Stimulated activated CD4-positive, alpha-beta T cell treated with anti-CD3 and anti-CD28 coated beads, Interleukin-15, amount 100 ng/mL, for 1 hour (primary cell): Measurements from ENCODE around the gene FABP3.
"Not testable (repeated sequence)": the region's sequence is repeated elsewhere in the genome, so short reads cannot be mapped to it uniquely, and the experiment has no call there.

Experiments
- DNase-seq, 2 donors: peaks; one replicate each; pipeline ENCODE4 v3.0.0-alpha.2; 2020; ENCODE audit warnings: low read depth in 1 of 2, low spot score in 1 of 2

Gene FABP3

DNA sequence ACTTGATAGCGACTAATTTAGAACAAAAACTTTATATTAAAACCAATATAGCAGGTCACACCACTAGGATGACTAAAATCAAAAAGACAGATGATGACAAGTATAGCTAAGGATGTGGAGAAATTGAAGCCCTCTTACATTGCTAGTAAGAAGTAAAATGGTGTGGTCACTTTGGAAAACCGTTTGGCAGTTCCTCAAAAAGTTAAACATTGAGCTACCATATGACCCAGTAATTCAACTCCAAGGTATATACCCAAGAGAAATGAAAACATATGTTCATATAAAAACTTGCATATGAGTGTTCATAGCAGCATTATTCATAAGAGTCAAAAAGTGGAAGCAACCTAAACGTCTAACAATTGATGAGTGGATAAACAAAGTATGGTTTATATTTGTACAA lies 27.1 kb upstream of the FABP3 start:
- no peak for DNase-seq

DNA sequence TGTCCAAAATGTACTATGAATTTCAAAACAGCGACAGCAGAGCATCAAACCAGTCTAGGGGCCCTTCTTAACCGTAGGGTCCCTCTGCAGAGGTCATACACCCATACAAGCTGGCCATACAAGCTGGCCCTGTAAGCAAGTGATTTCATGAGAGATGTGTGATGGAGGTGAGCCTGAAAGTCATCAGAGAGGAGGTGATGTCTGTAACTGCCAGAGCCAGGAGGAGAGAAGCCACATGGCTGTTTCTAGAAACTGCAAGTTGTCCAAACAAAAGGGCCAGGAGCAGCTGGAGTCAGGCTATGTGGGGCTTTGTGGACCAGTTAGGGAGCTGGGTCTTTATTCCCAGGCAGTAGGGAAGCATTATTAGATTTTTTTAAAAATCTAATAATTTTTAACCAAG lies 25.4 kb upstream of the FABP3 start:
- no peak for DNase-seq

DNA sequence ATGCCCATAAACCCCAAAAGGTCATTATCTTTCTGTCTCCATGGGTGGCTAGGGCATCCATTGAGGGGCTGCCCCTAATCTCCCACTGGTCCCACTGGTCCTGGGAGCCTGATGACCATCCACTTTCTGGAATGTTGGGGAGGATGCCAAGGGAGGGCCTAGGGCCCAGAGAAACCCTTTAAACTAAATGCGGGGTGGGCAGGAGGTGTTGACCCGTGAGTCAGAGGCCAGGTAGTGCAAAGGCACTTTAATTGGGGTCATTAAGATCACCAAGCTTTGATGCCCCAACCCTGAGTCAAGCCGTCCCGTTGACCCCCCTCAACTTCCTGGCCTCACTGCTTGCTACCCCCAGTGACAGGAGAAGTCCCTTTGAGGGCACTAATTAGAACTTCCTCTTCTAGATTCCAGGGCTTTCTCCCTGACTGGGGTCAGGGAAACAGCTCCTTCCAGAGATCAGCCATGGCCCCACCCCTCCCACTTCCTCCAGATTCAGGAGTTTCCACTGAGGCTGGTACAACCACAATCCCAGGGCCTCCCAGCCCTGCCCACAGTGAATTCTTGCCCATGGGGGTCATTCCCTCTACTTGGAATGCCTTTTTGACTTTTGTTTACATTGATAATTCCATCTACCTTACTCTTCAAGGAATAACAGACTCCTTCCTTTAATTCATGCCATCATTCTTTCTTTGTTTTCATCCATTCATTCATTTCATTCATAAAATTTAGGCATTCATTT lies 24.7 kb upstream of the FABP3 start:
- DNase-seq, result no peak

DNA sequence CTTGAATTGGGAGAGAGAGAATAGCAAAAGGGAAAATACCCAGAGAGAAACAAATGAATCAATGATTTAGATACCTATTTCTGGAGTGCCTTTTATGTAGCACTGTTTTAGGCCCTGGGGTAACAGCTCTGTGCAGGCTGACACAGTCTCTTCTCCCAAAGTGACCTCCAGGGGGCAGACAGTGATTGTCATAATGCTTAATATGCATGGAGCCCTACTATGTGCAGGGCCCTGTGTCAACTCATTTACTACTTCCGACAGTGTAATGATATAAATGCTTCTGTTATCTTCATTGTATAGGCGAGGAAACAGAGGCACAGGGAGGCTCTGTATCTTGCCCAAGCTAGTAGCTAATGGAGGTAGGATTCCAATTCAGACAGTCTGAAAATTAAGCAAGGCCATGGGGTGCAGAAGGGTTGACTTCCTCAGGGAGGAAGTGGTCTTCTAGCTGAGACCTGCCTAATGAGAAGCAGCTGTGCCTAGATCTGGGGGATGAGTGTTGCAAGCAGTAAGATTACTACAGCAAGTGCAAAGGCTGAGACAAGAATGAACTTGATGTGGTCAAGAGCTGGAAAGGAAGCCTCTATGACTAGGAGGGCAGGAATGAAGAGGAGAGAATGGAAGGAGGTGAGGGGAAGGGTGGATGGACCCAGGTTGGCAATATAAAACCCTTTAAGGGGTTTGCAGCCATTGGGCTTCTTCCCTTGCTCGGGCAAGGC lies 23.9 kb upstream of the FABP3 start:
- no peak for DNase-seq

DNA sequence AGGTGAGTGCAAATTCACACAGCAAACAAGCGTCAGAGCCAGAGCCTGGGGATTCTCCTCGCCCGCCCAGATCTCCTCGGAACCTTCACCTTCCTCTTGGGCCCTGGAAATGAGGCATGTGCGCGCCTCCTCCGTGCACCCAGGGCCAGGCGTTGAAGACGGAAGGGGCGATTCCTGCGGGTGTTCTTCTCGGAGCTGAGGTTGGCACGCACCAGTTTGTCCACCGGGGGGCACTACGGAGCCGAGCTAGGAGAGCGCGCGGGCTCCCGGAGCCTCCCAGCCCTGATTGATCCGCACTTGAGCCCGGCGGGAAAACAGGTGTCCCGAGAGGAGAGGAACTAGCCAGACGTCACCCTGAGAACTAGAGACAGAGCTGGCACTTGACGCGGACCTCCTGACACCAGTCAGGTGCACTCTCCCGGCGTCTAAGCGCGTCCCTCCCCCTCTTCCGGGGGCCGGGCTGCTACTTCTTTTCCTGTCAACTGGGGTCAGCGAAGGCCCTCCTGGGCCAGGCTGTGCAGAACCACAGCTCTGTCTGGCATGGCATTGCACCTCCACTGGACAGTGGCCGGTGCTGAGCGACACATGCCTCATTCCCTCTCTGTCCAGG lies 21.8 kb upstream of the FABP3 start:
- peak; percentile 47 to 70 for DNase-seq

DNA sequence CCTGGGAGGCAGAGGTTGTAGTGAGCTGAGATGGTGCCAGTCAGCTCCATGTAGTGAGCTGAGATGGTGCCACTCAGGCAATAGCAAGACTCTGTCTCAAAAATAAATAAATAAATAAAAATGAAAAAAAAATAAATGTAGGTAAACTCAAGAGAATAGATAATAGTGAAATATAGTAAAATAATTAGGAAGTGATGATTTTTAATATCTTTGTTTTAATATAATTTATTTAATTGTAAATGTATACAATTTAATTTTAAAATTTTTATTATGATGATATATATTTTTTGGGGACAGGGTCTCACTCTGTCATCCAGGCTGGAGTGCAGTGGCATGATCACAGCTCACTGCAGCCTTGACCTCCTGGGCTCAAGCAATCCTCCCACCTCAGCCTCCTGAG lies 20.6 kb upstream of the FABP3 start:
- DNase-seq, result no peak

DNA sequence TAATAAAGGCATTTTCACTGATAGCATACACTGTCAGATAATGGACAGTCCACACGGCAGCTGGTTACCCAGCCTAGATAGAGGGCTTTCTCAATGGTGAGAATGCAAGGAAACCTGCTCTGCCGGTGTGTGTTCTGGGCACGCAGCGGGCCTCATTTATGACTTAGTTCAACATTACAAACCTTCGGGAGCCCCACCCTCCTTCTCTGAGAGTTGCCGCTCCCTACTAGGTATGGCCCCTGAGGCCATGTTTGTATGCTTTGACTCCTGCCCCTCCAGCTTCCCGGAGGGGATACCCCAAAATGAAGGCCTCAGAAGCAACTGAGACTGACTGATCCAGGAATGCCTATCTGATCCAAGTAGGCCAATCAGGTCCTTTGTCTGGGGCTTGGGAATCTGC lies 17.2 kb upstream of the FABP3 start:
- DNase-seq, result no peak

- DNase-seq, result no peak
Measured at GRCh38 chr1:31389616-31390015, 16.7 kb upstream of the FABP3 start.

DNA sequence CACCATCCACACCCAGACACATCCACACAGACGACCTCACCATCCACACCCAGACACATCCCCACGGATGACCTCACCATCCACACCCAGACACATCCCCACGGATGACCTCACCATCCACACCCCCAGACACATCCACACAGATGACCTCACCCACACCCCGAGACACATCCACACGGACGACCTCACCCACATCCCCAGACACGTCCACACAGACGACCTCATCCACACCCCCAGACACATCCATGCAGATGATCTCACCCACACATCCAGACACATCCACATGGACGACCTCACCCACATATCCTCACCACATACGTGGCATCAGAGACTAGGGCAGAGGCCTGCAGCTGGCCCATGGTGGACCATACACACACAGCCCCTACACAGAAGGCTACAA lies 14.7 kb upstream of the FABP3 start:
- DNase-seq, result no peak

DNA sequence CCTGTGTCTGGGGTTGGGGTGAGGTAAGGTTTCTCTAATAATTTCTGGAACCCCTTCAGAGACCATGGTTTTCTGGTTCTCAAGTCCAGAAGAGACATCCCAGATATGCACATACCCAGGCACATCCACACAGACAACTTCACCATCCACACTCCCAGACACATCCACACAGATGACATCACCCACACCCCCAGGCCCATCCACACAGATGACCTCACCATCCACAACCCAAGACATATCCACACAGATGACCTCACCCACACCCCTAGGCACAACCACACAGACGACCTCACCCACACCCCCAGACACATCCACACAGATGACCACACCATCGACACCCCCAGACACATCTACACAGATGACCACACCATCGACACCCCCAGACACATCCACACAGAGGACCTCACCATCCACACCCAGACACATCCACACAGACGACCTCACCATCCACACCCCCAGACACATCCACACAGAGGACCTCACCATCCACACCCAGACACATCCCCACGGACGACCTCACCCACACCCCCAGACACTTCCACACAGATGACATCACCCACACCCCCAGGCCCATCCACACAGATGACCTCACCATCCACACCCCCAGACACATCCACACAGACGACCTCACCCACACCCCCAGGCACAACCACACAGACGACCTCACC lies 13.8 kb upstream of the FABP3 start:
- DNase-seq, result not testable (repeated sequence)

DNA sequence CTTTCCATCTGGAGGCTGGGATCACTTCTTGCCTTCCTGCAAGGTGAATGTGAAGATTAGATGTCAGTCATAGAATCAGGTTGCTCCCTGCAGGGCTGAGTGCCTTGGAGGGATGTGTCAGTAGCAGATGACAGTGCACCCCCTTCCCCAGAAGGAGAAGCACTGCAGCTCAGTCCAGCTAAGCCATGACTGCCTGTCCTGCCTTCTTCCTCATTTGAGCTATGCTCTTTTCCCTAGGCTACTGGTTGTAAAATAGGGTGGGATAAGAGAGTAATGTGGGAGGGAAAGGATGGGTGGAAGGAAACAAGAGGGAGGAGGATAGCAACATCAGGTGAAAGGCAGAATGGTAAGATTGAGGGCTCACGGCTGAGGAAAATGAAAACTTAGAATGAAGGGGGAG lies 11.1 kb upstream of the FABP3 start:
- DNase-seq, result no peak

DNA sequence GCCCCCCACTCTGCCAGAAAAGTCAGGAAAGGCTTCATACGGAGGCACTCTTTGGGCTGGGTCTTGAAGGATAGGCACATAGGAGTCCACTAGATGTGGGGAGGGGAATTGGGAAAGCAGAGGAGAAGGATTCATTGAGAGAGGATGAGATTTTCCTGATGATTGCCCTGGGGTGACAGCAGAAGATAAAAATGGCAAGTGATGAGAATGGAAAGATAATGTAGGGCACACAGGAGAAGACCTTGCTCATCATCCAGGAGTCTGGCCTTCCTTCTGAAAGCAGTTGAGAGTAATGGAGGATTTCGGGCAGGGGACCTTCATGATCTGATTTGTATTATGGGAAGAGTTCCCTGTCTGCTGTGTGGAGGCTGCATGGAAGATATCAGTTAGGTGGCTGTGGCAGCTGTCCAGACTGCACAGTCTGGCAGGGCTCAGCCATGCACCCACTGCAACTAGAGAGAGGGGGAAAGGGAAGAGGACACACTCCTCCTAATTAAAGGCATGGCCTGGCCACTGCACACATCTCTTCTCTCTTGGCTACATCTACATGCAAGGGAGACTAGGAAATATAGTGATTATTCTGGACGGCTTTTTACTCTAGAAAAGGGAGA lies 9.6 kb upstream of the FABP3 start:
- no peak for DNase-seq

GRCh38 chr1:31381394-31382294 lies 8.8 kb upstream of the FABP3 start:
- DNase-seq, result no peak

DNA sequence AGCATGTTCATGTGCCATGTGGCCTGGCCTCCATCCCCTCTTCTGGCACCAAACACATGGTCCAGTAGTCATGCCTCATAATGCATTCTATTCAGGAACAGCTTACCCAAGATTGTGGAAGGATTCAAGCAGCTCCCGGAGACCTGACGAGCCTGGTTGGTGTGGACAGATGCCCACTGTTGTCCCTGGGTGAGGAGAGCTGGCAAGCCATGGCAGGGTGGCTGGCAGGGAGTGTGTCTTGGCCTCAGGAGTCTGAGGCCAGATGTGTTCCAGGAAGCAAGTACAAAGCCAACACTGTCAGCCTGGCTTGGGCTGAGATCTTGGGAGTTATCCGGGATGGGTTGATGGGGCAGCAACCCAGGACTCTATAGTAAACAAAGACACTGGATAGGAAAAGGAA lies 7.3 kb upstream of the FABP3 start:
- DNase-seq, result no peak

- no peak for DNase-seq
Measured at GRCh38 chr1:31378001-31378400, 5.1 kb upstream of the FABP3 start.

DNA sequence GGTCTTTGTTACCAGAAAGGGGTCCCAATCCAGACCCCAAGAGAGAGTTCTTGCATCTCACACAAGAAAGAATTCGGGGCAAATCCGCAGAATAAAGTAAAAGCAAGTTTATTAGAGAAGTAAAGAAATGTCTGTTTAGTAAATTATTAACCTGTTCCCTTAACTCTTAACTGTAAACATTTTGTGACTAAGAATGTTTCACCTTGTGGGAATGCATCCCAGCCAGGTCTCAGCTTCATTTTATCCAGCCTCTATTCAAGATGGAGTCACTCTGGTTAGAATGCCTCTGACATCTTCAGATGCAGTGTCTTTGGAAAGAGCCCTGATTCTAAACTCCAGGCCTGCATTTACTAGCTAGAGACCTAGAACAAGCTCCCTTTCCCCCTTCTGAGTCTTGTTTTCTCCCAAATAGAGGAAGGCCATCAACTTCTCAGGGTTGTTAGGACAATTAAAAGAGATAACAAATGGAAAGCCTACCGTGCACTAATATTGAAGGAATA lies 4.5 kb upstream of the FABP3 start:
- no peak for DNase-seq

- DNase-seq, result no peak
Measured at GRCh38 chr1:31376375-31377134, 3.7 kb upstream of the FABP3 start.

DNA sequence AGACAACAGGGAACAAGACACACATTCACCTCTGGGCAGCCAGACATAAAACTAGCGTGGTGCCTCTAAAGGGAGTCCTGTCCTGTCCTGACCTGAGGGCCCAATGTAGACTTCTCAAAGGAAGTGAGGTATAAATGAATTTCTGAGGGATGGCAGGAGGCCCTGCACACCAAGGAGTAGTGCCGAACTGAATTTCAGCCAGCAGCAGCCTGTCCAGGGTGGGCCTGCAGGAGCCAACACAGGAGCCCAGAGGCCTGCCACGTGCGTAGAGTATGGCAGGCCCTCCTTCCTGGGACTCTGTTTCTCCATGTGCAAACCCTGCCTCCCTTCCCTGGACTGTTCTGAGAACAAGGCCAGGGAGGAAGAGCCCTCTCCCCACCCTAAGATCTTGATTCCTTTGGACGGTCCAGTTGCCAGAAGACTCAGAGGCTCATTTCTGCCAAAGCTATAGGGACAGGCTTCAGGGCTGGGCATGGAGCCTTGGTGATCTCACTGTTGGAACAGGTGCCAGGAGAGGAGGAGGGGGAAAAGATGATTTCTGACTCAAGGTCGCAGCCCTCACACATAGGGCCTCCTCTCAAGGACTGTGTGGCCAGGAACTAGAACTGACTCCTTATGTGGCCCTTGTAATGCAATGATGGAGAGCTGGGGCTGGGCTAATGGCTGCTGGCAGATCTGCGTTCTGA lies 1.8 kb upstream of the FABP3 start:
- DNase-seq, result no peak

DNA sequence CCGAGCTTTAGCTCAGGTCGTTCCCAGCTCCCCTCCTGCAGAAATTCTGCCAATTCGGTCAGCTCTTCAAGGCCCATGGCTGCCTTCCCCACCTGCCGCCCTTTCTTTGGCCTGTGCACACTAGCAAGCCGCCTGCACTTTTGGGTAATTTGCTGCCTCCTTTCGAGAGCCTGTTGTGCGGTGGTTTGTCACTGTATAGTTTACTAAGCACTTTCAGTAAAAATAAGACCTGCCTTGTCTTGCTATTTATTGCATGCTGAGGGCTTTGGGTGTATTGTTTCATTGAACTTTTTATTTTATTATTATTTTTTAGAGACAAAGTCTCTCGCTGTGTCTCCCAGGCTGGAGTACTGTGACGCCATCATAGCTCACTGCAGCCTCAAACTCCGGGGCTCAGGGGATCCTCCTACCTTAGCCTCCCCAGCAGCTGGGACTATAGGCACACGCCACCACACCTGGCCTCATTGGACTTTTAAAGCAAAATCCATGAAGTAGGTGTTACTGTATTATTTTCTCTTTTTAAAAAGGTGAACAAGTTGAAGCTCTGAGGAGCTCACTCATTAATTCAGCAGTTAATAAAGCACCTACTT lies 1.1 kb upstream of the FABP3 start:
- DNase-seq, result no peak
